ENCODE data around the gene CBX3. TPM values are rescaled to one million over a fixed set of nuclear protein-coding genes. Genes with fewer than 3 reads are reported as not detected.
A peak's percentile ranks its signal among the peaks of the same experiment; 100 is the strongest.

CBX3 gene
- total RNA-seq, 1 experiment from 2014 or later, result 232 TPM

- no peak for TF ChIP-seq NR1H2 (CRISPR knock-in tag; IDR thresholded peaks at IDR 0.05)
- TF ChIP-seq E2F1 (CRISPR knock-in tag; IDR thresholded peaks at IDR 0.05), result no peak
- 0 out of 2 replicates have a peak, but pooled peaks have one; percentile 27 for TF ChIP-seq AR (CRISPR knock-in tag; IDR thresholded peaks at IDR 0.05)
- H3K27ac Mint-ChIP-seq, result no peak overlapping the region; the same call in 1 of the 2 replicates
- DNase-seq (ENCODE audit: low spot score), result no peak
- POLR2A ChIA-PET, result interaction anchor here (0.7 to 0.9 kb wide), 3 partner anchors 10 to 34 kb away, joined by 3 read pairs; no protein-coding TSS in a partner anchor
- ATAC-seq, result no peak
- H3K27me3 Mint-ChIP-seq (ENCODE audit: low read depth), result no peaks in the 10 kb centered on the region
- no peak overlapping the region for H3K4me3 Mint-ChIP-seq
- 0 out of 2 replicates have a peak, but pooled peaks cover 7% of the 10 kb centered on the region for H3K9me3 Mint-ChIP-seq
- peaks cover 68% of the 10 kb centered on the region for H3K36me3 Mint-ChIP-seq
- H3K4me1 Mint-ChIP-seq, result peaks cover 33% of the 10 kb centered on the region
- CTCF ChIA-PET, result interaction anchor here (1.1 to 2.2 kb wide), 4 partner anchors 11 to 287 kb away, joined by 3 to 12 read pairs (median 4); no protein-coding TSS in a partner anchor
Measured at GRCh38 chr7:26180792-26181198, 20.8 kb upstream of the CBX3 start.

- Mint-ChIP-seq H3K4me3 (no peak overlapping the region), H3K4me1 (peaks cover 36% of the 10 kb centered on the region), H3K27ac (peak overlapping the region; percentile 69), H3K9me3 (0 out of 2 replicates have a peak, but pooled peaks cover 4% of the 10 kb centered on the region), H3K27me3 (ENCODE audit: low read depth) (no peaks in the 10 kb centered on the region), H3K36me3 (peaks cover 66% of the 10 kb centered on the region)
- ATAC-seq, result no peak
- ChIA-PET POLR2A (interaction anchor here (0.7 to 1.8 kb wide), 4 partner anchors 13 to 80 kb away, joined by 3 to 5 read pairs (median 3); no protein-coding TSS in a partner anchor), CTCF (interaction anchor here (1.1 to 2.2 kb wide), 6 partner anchors 12 to 289 kb away, joined by 3 to 14 read pairs (median 8); no protein-coding TSS in a partner anchor)
- no peak for DNase-seq (ENCODE audit: low spot score)
- TF ChIP-seq FOXP4 (CRISPR knock-in tag; IDR thresholded peaks at IDR 0.05) (no peak), ZNF263 (CRISPR knock-in tag; IDR thresholded peaks at IDR 0.05; ENCODE audit: low read depth) (no peak), IRF2 (CRISPR knock-in tag; IDR thresholded peaks at IDR 0.05; ENCODE audit: borderline replicate concordance, low read depth) (no peak), GTF2I (CRISPR knock-in tag; conservative IDR thresholded peaks at IDR 0.05) (no peak), MYBL2 (CRISPR knock-in tag; IDR thresholded peaks at IDR 0.05) (no peak), RELA (CRISPR knock-in tag; IDR thresholded peaks at IDR 0.05; ENCODE audit: borderline replicate concordance) (no peak), SOX15 (CRISPR knock-in tag; IDR thresholded peaks at IDR 0.05) (no peak), MXD4 (CRISPR knock-in tag; IDR thresholded peaks at IDR 0.05; ENCODE audit: borderline replicate concordance) (no peak), E2F5 (CRISPR knock-in tag; IDR thresholded peaks at IDR 0.05) (no peak), USF2 (CRISPR knock-in tag; IDR thresholded peaks at IDR 0.05) (no peak), PRDM15 (CRISPR knock-in tag; IDR thresholded peaks at IDR 0.05) (no peak), HMGA2 (CRISPR knock-in tag; IDR thresholded peaks at IDR 0.05) (no peak), ESRRA (CRISPR knock-in tag; IDR thresholded peaks at IDR 0.05; ENCODE audit: borderline replicate concordance) (no peak), ZNF423 (CRISPR knock-in tag; IDR thresholded peaks at IDR 0.05) (no peak), CBFB (CRISPR knock-in tag; IDR thresholded peaks at IDR 0.05; ENCODE audit: low read depth) (no peak), HMGXB4 (CRISPR knock-in tag; IDR thresholded peaks at IDR 0.05) (no peak)
Measured at GRCh38 chr7:26181474-26182227, 19.9 kb upstream of the CBX3 start.
